Lower lobe of right lung (tissue), 2 donors: ENCODE results near the gene MICU1. TPM values are rescaled to one million over a fixed set of nuclear protein-coding genes. Genes with fewer than 3 reads are reported as not detected.

Experiments used
- ATAC-seq, 2 donors: fragments of 200-7000 bp; cut with Tn5 transposase; one replicate each; pipeline ENCODE4 v1.9.1; 2020 to 2022; ENCODE audit warnings: mild to moderate bottlenecking in 2 of 2, moderate library complexity in 2 of 2
- DNase-seq: peaks from one replicate; pipeline ENCODE4 v3.0.0-alpha.2; 2020
- H3K27ac ChIP-seq: fragments of 200-600 bp; one replicate; pipeline ENCODE4 v1.8.0; 2022
- H3K27me3 ChIP-seq: fragments of 200-600 bp; one replicate; pipeline ENCODE4 v1.8.0; 2022; ENCODE audit warnings: low read depth
- H3K36me3 ChIP-seq: fragments of 200-600 bp; one replicate; pipeline ENCODE4 v1.8.0; 2022; ENCODE audit warnings: mild to moderate bottlenecking
- H3K4me1 ChIP-seq: fragments of 200-600 bp; one replicate; pipeline ENCODE4 v1.8.0; 2022
- H3K4me3 ChIP-seq: fragments of 200-600 bp; one replicate; pipeline ENCODE4 v1.8.0; 2022; ENCODE audit warnings: mild to moderate bottlenecking
- H3K9me3 ChIP-seq: fragments of 200-600 bp; one replicate; pipeline ENCODE4 v1.8.0; 2022
- intact Hi-C: fragments of 100-400 bp; cut with DNase I; formaldehyde crosslinking; loops from one replicate; pipeline ENCODE4 v1.11.0; 2022
- total RNA-seq: library from RNA; stranded (reverse); fragmentation: NEBNext Ultra II Directional; extraction: Animal tissue kit (Norgen Biotek cat#: 25700); gene quantifications from one replicate; pipeline ENCODE4 v1.2.1, GENCODE V29; 2021
- TF ChIP-seq, protein P1 (sequence below): fragments of 200-600 bp; IDR thresholded peaks from one replicate; pipeline ENCODE4 v1.8.0; 2022; ENCODE audit warnings: antibody characterized with exemption, mild to moderate bottlenecking
- donor health status: DM: no; HTN: yes; CAD: no; lungs with severe emphysema.

MICU1 gene
- total RNA-seq, 1 donor from 2014 or later: 57.1 TPM

DNA sequence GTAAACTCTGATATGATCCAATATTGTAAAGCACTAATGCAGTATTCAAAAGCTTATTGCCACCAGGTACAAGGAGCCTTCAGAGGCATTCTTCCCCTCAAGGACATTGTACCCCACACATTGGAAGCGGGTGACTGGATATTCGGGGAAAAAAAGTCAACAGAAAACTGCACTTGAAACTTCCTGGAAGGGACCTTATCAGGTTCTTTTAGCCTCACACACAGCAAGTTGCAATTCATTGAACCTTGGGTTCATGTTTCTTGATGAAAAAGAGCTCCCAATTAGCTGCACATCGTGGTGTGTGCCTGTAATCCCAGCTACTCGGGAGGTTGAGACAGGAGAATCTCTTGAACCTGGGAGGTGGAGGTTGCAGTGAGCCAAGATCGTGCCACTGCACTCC is 16.4 kb upstream of the MICU1 start:
- ATAC-seq: no peak
- intact Hi-C loops: no loop called here
- Histone ChIP-seq H3K27ac (no peak overlapping the region), H3K4me1 (no peaks in the 10 kb centered on the region), H3K27me3 (no peaks in the 10 kb centered on the region), H3K4me3 (no peak overlapping the region), H3K36me3 (no peaks in the 10 kb centered on the region), H3K9me3 (no peaks in the 10 kb centered on the region)
- TF ChIP-seq, protein P1, sequence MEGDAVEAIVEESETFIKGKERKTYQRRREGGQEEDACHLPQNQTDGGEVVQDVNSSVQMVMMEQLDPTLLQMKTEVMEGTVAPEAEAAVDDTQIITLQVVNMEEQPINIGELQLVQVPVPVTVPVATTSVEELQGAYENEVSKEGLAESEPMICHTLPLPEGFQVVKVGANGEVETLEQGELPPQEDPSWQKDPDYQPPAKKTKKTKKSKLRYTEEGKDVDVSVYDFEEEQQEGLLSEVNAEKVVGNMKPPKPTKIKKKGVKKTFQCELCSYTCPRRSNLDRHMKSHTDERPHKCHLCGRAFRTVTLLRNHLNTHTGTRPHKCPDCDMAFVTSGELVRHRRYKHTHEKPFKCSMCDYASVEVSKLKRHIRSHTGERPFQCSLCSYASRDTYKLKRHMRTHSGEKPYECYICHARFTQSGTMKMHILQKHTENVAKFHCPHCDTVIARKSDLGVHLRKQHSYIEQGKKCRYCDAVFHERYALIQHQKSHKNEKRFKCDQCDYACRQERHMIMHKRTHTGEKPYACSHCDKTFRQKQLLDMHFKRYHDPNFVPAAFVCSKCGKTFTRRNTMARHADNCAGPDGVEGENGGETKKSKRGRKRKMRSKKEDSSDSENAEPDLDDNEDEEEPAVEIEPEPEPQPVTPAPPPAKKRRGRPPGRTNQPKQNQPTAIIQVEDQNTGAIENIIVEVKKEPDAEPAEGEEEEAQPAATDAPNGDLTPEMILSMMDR: no peak
- DNase-seq: no peak

DNA sequence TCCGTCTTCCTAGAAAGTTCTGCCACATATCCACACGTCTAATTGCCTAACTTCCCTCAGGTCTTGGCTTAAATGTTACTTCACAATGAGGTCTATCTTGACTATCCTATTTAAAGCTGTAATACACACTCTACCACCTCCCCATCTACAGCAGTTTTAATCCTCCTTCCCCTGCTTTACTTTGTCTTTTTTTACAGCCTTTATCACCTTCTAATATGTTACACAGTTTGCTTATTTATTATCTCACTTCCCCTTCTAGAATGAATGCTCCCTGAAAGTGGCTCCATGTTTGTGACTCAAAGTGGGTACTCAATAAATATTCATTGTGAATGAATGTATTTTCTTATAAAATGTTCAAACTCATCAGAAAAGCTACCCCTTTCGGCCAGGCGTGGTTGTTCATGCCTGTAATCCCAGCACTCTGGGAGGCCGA is 13.6 kb upstream of the MICU1 start:
- H3K27me3 ChIP-seq: no peaks in the 10 kb centered on the region
- no peak overlapping the region for H3K27ac ChIP-seq
- intact Hi-C loops: no loop called here
- no peak overlapping the region for H3K4me3 ChIP-seq
- DNase-seq: no peak
- TF ChIP-seq, protein P1: no peak
- no peaks in the 10 kb centered on the region for H3K4me1 ChIP-seq
- H3K36me3 ChIP-seq: no peaks in the 10 kb centered on the region
- ATAC-seq: no peak
- no peaks in the 10 kb centered on the region for H3K9me3 ChIP-seq

DNA sequence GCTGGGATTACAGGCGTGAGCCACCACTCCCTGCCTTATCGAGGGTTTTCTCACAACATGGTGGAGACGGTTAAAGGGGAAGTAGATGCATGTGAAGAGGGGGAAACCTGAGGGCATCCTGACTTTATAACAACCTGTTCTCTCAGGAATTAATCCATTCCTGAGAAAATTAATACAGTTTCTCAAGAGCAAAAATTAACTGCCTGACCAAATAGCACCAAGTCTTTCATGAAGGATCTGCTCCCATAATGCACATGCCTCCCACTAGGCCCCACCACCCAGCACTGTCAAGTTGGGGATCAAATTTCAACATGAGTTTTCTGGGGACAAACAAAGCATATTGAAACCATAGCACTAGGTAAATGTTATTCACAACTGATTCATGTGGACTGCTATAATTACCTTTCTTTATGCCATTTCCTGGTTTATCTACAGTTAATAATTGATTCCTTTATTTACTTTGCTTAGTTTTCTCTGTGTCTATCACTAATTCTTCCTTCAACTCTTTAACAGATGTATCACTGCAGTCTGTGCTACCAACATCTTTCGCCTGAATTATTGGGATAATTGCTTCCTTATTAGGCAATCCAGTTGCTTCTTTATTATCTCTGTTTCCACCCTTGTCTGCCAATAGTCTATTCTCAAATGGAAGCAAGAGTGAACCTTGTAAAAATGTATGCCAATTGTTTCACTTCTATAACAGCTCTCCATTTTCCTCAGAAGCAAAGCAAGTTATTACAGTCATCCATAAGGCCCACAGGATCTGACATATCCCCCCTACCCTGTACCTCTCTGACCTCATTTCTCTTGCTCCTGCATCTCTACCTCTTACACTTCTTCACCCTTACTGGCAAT is 12.9 kb upstream of the MICU1 start:
- H3K27ac ChIP-seq: no peak overlapping the region
- intact Hi-C loops: no loop called here
- no peaks in the 10 kb centered on the region for H3K36me3 ChIP-seq
- TF ChIP-seq, protein P1: no peak
- ATAC-seq: peak in 1 of 2 donors; percentile 43
- no peaks in the 10 kb centered on the region for H3K4me1 ChIP-seq
- DNase-seq: no peak
- no peak overlapping the region for H3K4me3 ChIP-seq
- H3K9me3 ChIP-seq: no peaks in the 10 kb centered on the region
- H3K27me3 ChIP-seq: no peaks in the 10 kb centered on the region

DNA sequence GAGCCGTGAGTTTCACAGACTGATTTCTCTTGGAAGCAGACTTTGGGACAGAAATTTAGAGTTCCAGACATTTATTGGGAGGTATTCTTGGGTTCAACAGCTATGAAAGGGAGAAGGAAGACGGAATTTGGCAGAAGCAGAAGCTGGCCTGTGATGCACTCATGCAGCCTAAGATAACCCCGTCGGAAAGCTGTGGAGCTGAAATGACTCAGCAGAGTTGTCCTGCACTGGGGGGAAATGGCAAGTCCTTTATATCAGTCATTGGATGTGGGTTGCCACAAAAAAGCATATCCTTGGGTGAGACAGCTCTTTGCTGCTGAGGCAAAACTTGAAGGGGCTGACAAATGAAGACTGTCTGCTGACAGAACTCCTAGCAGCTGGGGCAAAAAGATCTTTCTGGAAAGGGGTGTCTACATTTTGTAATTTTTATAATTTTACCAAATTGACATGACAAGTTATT is 11.5 kb upstream of the MICU1 start:
- Histone ChIP-seq H3K4me1 (no peaks in the 10 kb centered on the region), H3K36me3 (no peaks in the 10 kb centered on the region), H3K27ac (no peak overlapping the region), H3K4me3 (no peak overlapping the region), H3K27me3 (no peaks in the 10 kb centered on the region), H3K9me3 (no peaks in the 10 kb centered on the region)
- ATAC-seq: peak; percentile 68 to 84
- TF ChIP-seq, protein P1: no peak
- intact Hi-C loops: no loop called here
- no peak for DNase-seq

DNA sequence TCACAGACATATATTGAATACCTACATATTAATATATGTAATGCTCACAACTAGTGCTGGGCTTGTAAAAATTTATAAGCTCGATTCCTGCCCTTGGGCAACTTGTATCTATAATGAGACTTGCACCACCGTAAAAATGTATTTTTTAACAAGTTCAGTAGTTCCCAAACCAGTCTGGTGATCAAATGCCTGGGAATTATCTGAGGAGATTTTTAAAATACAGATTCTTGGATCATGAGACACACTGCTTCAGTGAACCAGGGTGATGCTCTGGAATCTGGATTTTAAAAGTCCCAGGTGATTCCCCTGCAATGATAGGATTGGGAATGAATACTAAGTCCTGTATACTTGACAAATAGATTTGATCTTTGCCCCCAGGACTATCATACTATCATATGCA is 4.3 kb upstream of the MICU1 start:
- ATAC-seq: no peak
- Histone ChIP-seq H3K4me3 (no peak overlapping the region), H3K4me1 (no peaks in the 10 kb centered on the region)

More for the DNA sequence above, 4.3 kb upstream of the MICU1 start:
- H3K27me3 ChIP-seq: no peaks in the 10 kb centered on the region
- no peak overlapping the region for H3K27ac ChIP-seq
- DNase-seq: no peak
- no peaks in the 10 kb centered on the region for H3K36me3 ChIP-seq
- intact Hi-C loops: no loop called here
- H3K9me3 ChIP-seq: no peaks in the 10 kb centered on the region
- TF ChIP-seq, protein P1: no peak
